ENCODE measurements around the gene MOCS3.

Gene MOCS3

GRCh38 chr20:51012357-51012756 lies 53.7 kb downstream of the MOCS3 start:
- no peak for DNase-seq (ENCODE audit: low spot score)

All from AG08396 (cell line).